Keratinocyte (primary cell): ENCODE data around the gene PWWP2B.

Experiments used
- CTCF ChIP-seq, 3 experiments: IDR thresholded peaks in 1 of 3; conservative IDR thresholded peaks in 1 of 3; optimal IDR thresholded peaks in 1 of 3; 2 replicates in 2 of 3; 3 replicates in 1 of 3; pipeline versions ENCODE3 to v1.5.1; 2011; ENCODE audit warnings: low read length in 3 of 3, mild to moderate bottlenecking in 3 of 3, moderate library complexity in 2 of 3, control low read depth in 1 of 3, inconsistent platforms in 1 of 3; ENCODE audit not compliant: insufficient read depth in 2 of 3; ENCODE audit errors: extremely low read depth in 1 of 3
- EZH2 ChIP-seq: IDR thresholded peaks from one replicate; pipeline ENCODE4 v1.6.1; 2012; ENCODE audit warnings: inconsistent platforms, mild to moderate bottlenecking, low read length, moderate library complexity

DNA sequence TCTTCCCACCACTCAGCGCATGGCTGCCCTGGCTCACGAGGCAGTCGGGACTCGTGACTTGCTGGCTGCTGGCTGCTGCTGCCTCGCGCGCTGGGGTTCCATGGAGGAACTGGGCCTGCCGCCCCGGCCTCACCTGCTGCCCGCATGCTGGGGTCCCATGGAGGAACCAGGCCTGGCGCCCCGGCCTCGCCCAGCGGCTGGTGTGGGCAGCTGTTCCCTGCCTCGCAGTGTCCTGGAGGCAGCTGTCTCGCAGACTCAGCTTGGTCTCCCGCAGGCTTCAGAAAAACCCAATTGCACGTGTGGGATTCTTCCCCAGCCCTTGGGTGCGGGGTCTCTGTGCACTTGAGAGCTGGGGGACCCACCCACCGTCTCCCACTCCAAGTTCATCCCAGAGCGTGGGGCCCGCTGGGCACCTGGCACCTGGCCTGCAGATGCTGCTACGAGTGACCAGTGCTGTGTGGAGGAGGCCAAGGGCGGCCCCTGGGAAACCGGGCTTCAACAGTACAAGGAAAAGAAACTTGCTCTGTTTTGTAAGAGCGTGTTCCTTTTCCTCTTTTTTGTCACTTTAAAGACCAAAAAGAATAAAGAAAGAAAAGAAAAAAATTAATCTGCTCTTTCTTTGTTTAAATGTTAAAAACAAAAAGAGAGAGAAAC is 20.4 kb downstream of the PWWP2B start:
- TF ChIP-seq CTCF (optimal IDR thresholded peaks at IDR 0.05 in 1 of 3, IDR thresholded peaks at IDR 0.05 in 1 of 3, conservative IDR thresholded peaks at IDR 0.05 in 1 of 3; ENCODE audit: extremely low read depth in 1 of 3, insufficient read depth in 2 of 3, low read length in 3 of 3), result no peak
- TF ChIP-seq EZH2, result no peak
